NCI-H510A treated with DMSO at 0.1 percent for 48 hours (cell line): ENCODE results near the gene CCNQ.

ENCODE experiments used
- DNase-seq: peaks from one replicate; lab custom pipeline; 2025; lab: John Stamatoyannopoulos, UW

Gene CCNQ

DNA sequence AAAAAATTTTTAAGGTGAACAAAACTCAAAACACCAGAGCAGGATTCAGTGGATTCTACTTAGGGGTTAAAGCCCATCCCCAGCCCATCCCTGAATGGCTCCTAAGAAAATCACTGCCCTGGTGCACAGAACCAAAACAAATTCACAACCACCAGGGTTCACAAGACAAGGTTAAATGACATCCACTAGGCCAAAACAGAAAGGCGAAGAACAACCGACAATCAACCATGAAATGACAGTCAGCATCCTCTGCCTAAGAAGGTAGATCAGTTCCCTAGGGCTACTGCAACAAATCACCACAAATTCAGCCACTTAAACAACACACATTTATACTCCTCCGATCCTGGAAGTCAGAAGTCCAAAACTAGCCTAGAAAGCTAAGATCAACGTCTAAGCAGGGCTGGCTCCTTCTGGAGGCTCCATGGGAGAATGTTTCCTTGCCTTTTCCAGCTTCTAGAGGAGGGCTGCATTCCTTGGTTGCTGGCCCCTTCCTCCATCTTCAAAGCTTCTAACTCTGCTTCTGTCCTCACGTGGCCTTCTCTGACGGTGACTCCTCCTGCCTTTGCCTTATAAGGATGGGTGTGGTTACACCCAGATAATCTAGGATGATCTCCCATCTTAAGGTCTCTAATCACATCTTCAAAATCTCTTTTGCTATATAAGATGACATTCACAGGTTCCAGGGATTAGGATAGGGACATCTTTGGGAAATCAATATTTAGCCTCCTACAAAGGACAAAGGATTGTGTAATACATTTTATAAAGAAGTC lies 1.8 kb downstream of the CCNQ start:
- DNase-seq = no peak

DNA sequence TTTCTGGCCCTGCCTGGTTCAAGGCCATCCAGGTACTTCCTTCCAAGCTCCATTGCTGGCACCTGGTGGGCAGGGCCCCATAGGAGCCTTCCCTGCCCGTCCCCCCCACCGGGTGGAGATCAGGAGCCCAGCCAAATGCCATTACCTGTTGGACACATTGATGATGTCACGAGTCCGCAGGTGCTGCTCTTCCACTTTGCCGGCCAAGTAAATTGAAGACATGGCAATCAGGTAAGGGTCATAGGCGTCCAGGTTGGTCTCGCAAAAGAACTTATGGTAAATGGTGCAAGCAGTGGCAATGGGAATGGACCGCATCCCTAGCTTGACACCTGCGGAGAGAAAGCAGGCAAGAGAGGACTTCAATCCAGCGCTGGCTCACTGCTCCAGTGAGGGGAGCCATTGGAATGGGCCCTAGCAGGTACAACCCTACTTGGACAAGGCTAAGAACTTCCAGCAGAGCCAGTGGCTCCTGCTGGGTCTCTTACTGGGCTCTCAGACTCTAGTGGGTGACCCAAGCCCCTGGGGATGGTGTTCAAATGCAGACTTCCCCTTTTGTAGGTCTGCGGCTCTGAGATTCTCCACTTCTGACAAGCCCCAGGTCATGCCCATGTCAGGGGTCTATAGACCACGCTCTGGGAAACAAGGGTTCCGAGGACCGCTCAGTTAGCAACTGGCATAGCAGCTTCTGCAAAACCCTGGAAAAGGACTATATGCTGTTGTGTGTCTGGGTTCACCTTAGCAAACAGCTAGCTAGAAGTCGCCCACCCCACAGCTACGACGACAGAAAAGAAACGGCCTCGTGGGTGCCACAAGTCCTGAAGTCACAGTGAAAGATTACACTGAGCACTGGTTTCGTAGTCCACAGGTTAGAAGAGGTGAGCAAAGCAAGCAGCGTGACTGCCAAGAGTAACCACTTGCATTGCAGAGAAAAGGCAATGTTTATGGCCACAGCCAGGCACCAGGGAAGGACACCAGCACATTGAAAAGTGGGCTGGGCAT lies 2.8 kb downstream of the CCNQ start:
- no peak for DNase-seq

GRCh38 chrX:153595387-153595786 lies 3.6 kb downstream of the CCNQ start:
- no peak for DNase-seq

DNA sequence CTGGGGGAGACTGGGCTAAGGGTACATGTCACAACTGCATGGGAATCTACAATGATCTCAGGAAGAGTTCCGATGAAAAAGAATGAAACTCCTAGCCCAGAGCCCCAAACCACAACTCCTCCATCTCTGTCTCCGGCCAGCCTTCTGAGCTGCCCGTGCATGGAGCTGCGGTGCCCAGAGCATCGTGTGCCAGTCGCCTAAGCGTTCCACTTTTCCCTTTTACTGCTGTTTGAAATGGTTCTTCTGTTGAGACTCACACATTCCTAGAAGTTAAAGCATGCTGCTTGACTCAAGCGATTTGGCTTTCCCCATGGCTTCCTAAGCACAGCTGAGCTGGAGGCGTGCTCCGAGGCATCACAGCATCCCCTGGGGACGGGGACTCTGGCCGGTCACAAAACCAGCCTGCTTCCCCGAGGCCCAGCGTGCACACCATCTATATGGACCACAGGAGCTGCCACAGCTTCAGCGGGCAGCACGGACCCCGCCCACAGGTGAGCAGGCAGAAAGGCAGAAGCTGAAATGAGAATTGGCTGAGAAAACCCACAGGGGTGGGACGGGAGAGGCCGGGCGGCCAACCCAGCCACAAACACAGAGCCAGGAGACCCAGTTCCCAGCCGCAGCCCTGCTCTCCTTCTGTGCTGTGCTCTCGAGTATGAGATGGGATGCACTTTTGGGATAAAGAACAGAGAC lies 5.0 kb downstream of the CCNQ start:
- DNase-seq = no peak

- no peak for DNase-seq
Measured at GRCh38 chrX:153592966-153593688, 5.8 kb downstream of the CCNQ start.

- no peak for DNase-seq
Measured at GRCh38 chrX:153592091-153592833, 6.7 kb downstream of the CCNQ start.

GRCh38 chrX:153590961-153591956 lies 7.7 kb downstream of the CCNQ start:
- DNase-seq = no peak

DNA sequence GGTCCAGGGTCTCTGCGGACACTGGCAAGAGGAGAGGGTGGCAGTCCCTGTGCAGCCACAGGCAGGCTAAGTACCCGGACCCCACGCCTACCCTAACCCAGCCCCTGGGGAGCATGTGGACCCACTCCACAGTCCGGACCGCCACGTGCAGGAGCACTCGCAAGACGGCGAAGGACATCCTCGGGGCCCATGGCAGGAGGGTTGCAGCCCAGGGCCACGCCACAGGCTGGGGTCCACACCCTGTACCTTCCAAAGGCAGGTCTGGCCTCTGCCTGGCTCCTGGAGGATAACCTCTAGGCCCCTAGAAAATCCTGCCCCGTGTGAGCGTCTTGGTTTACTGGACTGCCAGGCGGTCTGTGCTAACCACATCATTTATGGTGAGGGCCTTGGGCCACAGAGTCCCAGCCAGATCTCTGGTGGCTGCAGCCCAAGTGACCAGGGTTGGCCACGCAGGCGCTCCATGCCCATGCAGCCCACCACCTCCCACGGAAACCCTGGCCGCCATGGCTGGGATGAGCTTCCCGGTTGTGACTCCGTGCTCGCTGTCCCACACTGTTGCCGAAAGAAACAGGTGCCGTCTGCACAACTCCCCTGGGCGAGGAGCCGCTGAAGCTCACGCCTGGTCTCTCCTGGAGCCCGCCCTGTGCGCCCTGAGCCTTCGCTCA lies 10.0 kb downstream of the CCNQ start:
- no peak for DNase-seq

DNA sequence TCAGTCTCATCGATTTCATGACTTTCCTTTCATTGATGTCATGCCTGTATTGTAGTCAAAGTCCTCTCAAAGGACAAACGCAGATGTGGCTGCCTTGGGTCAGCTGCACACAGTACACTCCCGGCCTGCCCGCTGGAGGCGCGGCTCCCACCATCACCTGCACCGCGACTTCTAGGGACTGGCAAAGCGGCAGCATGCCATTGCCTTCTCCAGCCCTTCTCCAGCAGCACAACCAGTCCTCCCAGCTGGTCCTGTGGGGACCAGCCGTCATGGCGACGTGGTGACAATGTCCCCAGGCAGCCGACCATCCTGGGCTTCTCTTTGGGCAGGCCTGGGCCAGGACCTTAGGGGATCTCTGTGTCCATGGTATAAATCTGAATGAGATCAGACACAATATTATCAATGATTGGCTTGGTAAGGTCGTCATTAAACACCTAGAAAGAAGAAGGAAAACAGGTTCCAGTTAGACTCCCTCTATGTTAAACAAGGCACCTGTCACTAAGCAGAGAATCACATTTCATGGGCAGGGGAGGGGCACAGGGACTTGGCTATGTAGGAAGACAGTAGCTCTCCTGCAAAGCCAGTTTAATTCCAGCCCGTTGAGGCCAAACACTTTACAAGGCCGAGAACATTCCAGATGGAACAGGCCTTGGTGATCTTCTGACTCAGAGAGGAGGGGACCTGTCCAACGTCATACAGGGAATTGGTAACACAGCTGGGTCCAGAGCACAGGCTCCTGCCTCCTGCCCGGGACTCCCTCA lies 10.7 kb downstream of the CCNQ start:
- DNase-seq = no peak

DNA sequence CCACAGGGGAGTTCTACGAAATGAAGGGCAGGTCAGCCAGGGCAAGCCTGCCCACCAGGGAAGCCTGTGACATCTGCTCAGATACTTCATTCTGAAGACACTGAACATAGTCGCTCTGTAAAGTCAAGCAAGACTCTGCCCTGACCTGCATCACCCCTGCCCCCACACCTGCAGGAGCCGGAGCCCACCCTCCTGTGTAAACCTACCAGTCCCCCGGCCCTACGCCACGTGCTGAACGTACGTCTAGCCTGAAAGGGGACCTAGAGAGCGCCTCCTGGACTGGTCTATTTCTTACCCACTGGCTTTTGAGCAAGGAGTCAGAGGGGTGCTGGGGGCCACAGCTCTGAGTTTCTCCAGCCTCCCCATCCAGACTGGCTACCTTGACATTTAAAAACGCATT lies 11.6 kb downstream of the CCNQ start:
- DNase-seq = no peak

- DNase-seq = no peak
Measured at GRCh38 chrX:153585827-153586226, 13.1 kb downstream of the CCNQ start.

DNA sequence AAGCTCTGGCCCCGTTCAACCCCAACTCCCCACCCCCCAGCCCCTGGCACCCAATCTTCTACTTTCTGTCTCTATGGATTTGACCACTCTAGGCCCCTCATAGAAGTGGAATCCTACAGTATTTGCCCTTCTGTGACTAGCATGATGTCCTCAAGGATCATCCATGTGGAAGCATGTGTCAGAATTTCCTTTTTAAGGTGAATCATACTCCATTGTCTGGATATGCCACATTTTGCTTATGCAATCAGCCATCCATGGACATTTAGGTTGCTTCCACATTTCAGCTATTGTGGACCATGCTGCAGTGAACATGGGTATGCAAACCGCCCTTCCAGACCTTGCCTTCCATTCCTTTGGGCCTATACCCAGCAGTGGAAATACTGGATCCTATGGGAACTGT lies 15.5 kb downstream of the CCNQ start:
- DNase-seq = no peak

DNA sequence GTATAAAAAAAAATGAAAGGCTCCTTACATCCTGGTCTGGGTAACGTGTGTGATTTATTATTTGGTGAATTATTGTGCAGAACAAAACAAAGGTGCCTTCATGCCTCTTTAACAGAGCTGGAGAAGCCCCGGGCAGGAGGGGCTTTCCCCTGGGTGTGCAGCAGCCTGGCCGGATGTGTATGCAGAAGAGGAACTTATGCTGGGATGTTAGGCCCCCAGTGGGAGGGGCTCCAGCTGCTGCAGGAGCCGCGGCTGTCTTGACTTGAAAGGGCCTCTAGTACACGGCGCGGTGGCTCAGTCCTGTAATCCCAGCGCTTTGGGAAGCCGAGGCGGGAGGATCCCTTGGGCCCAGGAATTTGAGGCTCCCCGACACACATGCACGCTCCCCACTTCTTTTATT lies 16.0 kb downstream of the CCNQ start:
- DNase-seq = no peak

GRCh38 chrX:153580700-153581386 lies 18.1 kb downstream of the CCNQ start:
- DNase-seq = no peak

DNA sequence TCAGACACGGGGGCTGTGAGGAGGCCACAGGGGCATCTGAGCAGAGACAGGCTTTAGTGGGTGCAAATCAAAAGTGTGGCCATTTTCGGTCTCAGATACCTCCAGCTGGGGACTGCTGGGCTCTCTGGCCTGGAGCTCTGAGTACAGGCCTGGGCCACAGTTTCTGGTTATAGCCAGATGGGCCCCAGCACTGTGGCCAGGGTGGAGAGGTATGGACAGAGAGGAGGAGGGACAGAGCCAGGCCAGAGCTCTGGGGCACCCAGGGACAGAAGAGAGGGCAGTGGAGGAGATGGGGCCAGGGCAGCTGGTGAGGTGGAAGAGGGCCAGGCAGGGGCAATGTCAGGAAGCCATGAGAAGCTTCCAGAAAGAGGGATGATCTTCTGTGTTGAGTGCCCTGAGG lies 20.1 kb downstream of the CCNQ start:
- no peak for DNase-seq

GRCh38 chrX:153578200-153578835 lies 20.6 kb downstream of the CCNQ start:
- no peak for DNase-seq

- DNase-seq = no peak
Measured at GRCh38 chrX:153576961-153577360, 22.0 kb downstream of the CCNQ start.
